Fibroblast of lung (primary cell): ENCODE measurements around the gene GALNT17. TPM values are rescaled to one million over a fixed set of nuclear protein-coding genes. Genes with fewer than 3 reads are reported as not detected.

Experiments
- DNase-seq, 2 donors: peaks; one replicate each; pipeline versions ENCODE4 v3.0.0 to v3.0.0-alpha.2; 2010; ENCODE audit warnings: low read depth in 2 of 2
- H2AFZ ChIP-seq: 2 replicates; pipeline ENCODE4 v1.5.1; 2012; ENCODE audit warnings: low read length, control low read depth, inconsistent platforms
- H3K27ac ChIP-seq: 2 replicates; pipeline ENCODE4 v1.5.1; 2011; ENCODE audit warnings: low read length, control low read depth; ENCODE audit not compliant: insufficient read depth
- H3K27me3 ChIP-seq: 2 replicates; pipeline ENCODE4 v1.5.1; 2011; ENCODE audit warnings: mild to moderate bottlenecking, low read length; ENCODE audit not compliant: control insufficient read depth, insufficient read depth
- H3K36me3 ChIP-seq: 2 replicates; pipeline ENCODE4 v1.5.1; 2011; ENCODE audit warnings: low read length; ENCODE audit not compliant: control insufficient read depth, insufficient read depth
- H3K4me1 ChIP-seq: 2 replicates; pipeline ENCODE4 v1.5.1; 2011; ENCODE audit warnings: low read length; ENCODE audit not compliant: control insufficient read depth, insufficient read depth; ENCODE audit errors: extremely low read depth
- H3K4me2 ChIP-seq: 2 replicates; pipeline ENCODE4 v1.5.1; 2011; ENCODE audit warnings: low read length, control low read depth; ENCODE audit not compliant: insufficient read depth; ENCODE audit errors: extremely low read depth
- H3K4me3 ChIP-seq, 4 experiments: fragments of 200-600 bp in 1 of 4; sonication (generic) in 1 of 4; replicated peaks in 1 of 4; 2 replicates each; pipeline ENCODE4 v1.5.1; 2011 to 2016; ENCODE audit warnings: low read length in 4 of 4, low read depth in 3 of 4, mild to moderate bottlenecking in 3 of 4, control low read depth in 2 of 4, inconsistent platforms in 1 of 4, mixed read lengths in 1 of 4; ENCODE audit not compliant: insufficient read depth in 1 of 4; ENCODE audit errors: control extremely low read depth in 1 of 4
- H3K79me2 ChIP-seq: 2 replicates; pipeline ENCODE4 v1.5.1; 2012; ENCODE audit warnings: mild to moderate bottlenecking, low read length, inconsistent platforms; ENCODE audit not compliant: control insufficient read depth, insufficient read depth
- H3K9ac ChIP-seq: 2 replicates; pipeline ENCODE4 v1.5.1; 2011; ENCODE audit warnings: mild to moderate bottlenecking, low read length, control low read depth; ENCODE audit not compliant: insufficient read depth
- H3K9me3 ChIP-seq: 2 replicates; pipeline ENCODE4 v1.5.1; 2012; ENCODE audit warnings: low read depth, low read length; ENCODE audit not compliant: control insufficient read depth, insufficient read depth
- H4K20me1 ChIP-seq: 2 replicates; pipeline ENCODE4 v1.5.1; 2011; ENCODE audit warnings: low read length; ENCODE audit not compliant: control insufficient read depth, insufficient read depth; ENCODE audit errors: extremely low read depth
- CTCF ChIP-seq, 2 donors: IDR thresholded peaks in 1 of 2; conservative IDR thresholded peaks in 1 of 2; 1 replicate in 1 of 2; 2 replicates in 1 of 2; pipeline ENCODE4 v1.5.1; 2011 to 2012; ENCODE audit warnings: low read length in 2 of 2, control low read depth in 1 of 2, inconsistent platforms in 1 of 2, low read depth in 1 of 2, mild to moderate bottlenecking in 1 of 2
- EZH2 ChIP-seq: IDR thresholded peaks from 2 replicates; pipeline ENCODE4 v1.5.1; 2012; ENCODE audit warnings: low read length, control low read depth, mild to moderate bottlenecking; ENCODE audit errors: missing control alignments
- polyA plus RNA-seq, 2 donors: library from polyadenylated mRNA; depleted of rRNA in 1 of 2; stranded (reverse) in 1 of 2; unstranded in 1 of 2; fragments of >200 nt; gene quantifications; 2 replicates each; pipeline ENCODE4 v1.2.1, GENCODE V29; 2011 to 2012; ENCODE audit warnings: missing spikeins in 1 of 2
- total RNA-seq: library from RNA; depleted of rRNA; stranded (reverse); fragments of >200 nt; gene quantifications from 2 replicates; pipeline ENCODE4 v1.2.1, GENCODE V29; 2014

GALNT17 gene
- total and polyA plus RNA-seq, 2 donors (not counting 1 experiment from before 2014, with no cell fraction given) = under 0.01 TPM; not detected in 1

GRCh38 chr7:71278257-71278656 is 146.3 kb downstream of the GALNT17 start:
- Histone ChIP-seq H3K9ac (no peak overlapping the region), H3K9me3 (no peaks in the 10 kb centered on the region), H3K4me3 (no peak overlapping the region), H3K27ac (no peak overlapping the region), H4K20me1 (no peaks in the 10 kb centered on the region), H3K79me2 (no peaks in the 10 kb centered on the region), H3K4me1 (no peaks in the 10 kb centered on the region), H3K36me3 (no peaks in the 10 kb centered on the region), H3K4me2 (no peak overlapping the region), H2AFZ (no peak overlapping the region), H3K27me3 (no peaks in the 10 kb centered on the region)
- peak in 1 of 2 donors; percentile 5 for DNase-seq
- TF ChIP-seq CTCF (conservative IDR thresholded peaks at IDR 0.05 in 1 of 2, IDR thresholded peaks at IDR 0.05 in 1 of 2; ENCODE audit: low read depth in 1 of 2, low read length in 2 of 2) (no peak), EZH2 (no peak)

GRCh38 chr7:71281261-71281660 is 149.3 kb downstream of the GALNT17 start:
- TF ChIP-seq CTCF (conservative IDR thresholded peaks at IDR 0.05 in 1 of 2, IDR thresholded peaks at IDR 0.05 in 1 of 2; ENCODE audit: low read depth in 1 of 2, low read length in 2 of 2) (no peak), EZH2 (no peak)
- Histone ChIP-seq H3K36me3 (no peaks in the 10 kb centered on the region), H2AFZ (no peak overlapping the region), H4K20me1 (no peaks in the 10 kb centered on the region), H3K79me2 (no peaks in the 10 kb centered on the region), H3K4me3 (no peak overlapping the region), H3K9ac (no peak overlapping the region), H3K27me3 (no peaks in the 10 kb centered on the region), H3K9me3 (no peaks in the 10 kb centered on the region), H3K27ac (no peak overlapping the region), H3K4me1 (no peaks in the 10 kb centered on the region), H3K4me2 (no peak overlapping the region)
- DNase-seq = no peak

- no peak overlapping the region for H3K4me3 ChIP-seq
- H3K79me2 ChIP-seq = no peaks in the 10 kb centered on the region
- H3K27me3 ChIP-seq = no peaks in the 10 kb centered on the region
- H3K36me3 ChIP-seq = no peaks in the 10 kb centered on the region
- H3K4me2 ChIP-seq = no peak overlapping the region
- H3K27ac ChIP-seq = no peak overlapping the region
- no peak for TF ChIP-seq EZH2
- TF ChIP-seq CTCF (conservative IDR thresholded peaks at IDR 0.05 in 1 of 2, IDR thresholded peaks at IDR 0.05 in 1 of 2; ENCODE audit: low read depth in 1 of 2, low read length in 2 of 2) = no peak
- H3K4me1 ChIP-seq = no peaks in the 10 kb centered on the region
- H3K9ac ChIP-seq = no peak overlapping the region
- no peak for DNase-seq
- no peaks in the 10 kb centered on the region for H4K20me1 ChIP-seq
- no peaks in the 10 kb centered on the region for H3K9me3 ChIP-seq
- no peak overlapping the region for H2AFZ ChIP-seq
These were observed 151.9 kb downstream of the GALNT17 start for GRCh38 chr7:71283802-71284201.
